Medulla oblongata (tissue), 1 donor: ENCODE measurements around the gene DPY19L2.
A peak's percentile ranks its signal among the peaks of the same experiment; 100 is the strongest.
"Not testable (repeated sequence)": the region's sequence is repeated elsewhere in the genome, so short reads cannot be mapped to it uniquely, and the experiment has no call there.

ENCODE experiments used
- DNase-seq: peaks from one replicate; pipeline ENCODE4 v3.0.0-alpha.2; 2015; ENCODE audit errors: extremely low spot score

Gene DPY19L2

GRCh38 chr12:63668028-63668799 is at the start of gene DPY19L2:
DPY19L2 (minus strand) TSS chr12:63668493; CDS start chr12:63668393, 100 bp downstream.
- peak; percentile 30 for DNase-seq

GRCh38 chr12:63716891-63717290 is 48.6 kb upstream of the DPY19L2 start:
- not testable (repeated sequence) for DNase-seq

- not testable (repeated sequence) for DNase-seq
Observed at GRCh38 chr12:63715107-63715625, 46.9 kb upstream of the DPY19L2 start.

DNA sequence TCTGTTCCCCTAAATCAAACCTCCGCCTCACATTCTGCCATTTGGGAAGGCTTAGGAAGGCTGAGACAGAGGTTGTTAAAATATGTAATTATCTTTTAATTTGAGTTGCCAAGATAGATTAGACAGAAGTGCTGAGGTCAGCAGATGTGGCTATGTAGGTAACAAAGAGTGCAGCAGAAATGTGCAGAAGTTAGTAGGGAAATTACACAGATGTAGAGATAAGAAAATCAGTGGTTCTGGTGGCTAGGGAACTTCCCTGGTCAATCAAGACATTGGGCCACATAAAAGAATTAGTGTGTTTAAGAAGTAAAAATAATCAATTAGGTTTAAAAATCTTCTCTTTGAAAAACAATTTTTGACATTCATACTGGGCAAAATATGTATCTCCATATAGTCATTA is 46.1 kb upstream of the DPY19L2 start:
- not testable (repeated sequence) for DNase-seq

DNA sequence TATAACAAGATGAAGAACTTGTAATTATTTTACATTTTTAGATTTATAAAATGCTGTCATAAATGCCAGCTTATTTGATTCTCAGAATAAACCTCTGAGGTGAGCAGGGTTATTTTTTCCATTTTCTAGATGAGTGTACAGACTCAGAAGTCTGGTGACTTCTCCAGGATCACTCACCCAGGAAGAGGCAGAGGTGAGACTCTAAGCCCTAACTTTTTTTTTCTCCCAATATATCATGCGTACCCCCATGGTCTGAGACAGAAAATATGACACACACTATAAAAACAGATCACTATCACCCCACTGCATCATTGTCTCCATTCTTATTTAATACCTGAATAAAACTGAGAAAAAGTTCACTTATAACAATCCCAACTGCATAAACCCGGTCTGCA is 45.4 kb upstream of the DPY19L2 start:
- DNase-seq, result not testable (repeated sequence)

DNA sequence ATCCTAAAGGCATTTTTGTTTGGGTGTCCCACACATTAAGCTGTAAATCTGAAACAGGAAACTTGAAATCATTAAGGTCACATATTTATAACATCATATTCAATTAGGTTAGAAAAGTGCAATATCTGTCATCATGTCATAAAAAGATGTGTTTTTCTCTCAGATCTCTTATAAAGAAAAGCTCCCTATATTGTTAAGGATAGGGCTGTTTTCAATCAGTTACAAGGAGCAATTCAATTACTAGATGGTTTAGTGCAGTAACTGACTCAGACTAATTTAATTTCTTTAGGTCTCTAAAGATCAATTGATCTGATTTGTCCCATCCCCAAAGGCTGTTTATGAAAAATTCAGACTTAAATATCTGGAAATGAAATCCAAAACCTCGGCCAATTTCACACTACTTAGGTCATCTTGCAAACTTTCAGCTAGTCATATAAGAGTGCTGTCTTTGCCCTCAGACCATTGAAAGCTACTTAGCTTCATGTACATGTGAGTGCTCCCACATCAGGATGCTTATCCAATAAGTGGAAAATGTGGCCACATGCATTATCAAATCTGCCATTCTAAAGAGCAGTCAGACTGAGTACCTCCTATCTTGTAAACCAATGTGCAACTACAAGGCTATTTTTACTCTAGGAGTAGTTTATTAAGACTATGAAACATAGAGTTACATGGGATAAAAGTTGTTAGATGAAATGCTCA is 44.8 kb upstream of the DPY19L2 start:
- not testable (repeated sequence) for DNase-seq

GRCh38 chr12:63712376-63712974 is 44.2 kb upstream of the DPY19L2 start:
- DNase-seq, result not testable (repeated sequence)

DNA sequence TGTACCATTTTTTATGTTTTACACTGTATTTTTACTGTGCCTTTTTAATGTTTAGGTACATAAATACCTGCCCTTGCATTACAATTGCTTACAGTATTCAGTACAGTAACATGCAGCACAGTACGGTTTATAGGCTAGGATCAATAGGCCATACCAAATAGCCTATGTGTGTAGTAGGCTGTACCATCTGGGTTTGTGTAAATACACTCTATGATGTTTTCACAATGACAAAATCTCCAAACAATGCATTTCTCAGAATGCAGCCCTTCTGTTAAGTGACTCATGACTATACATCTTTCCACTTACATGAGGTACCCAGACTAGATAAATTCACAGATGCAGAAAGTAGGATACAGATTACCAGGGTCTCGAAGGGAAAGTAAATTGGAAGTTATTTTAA is 43.0 kb upstream of the DPY19L2 start:
- not testable (repeated sequence) for DNase-seq

DNA sequence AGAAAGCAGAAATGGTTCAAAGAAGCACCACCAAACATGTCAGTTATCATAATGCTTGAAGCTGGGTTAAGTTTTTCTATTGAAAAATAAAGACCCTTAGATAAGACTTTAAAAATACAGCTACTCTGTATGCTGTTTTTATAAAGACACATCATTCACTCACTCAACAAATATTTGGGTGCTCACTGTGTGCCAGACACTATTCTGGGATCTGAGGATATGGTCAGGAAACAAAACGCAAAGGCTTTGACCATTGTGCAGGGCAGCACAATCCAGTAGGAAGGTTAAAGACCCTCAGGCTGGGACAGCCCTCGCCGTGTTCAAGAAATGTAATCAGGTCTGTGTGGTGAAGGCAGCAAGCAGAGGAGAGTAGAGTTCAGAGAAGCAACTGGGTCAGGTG is 38.0 kb upstream of the DPY19L2 start:
- DNase-seq, result no peak

- not testable (repeated sequence) for DNase-seq
Observed at GRCh38 chr12:63699678-63700382, 31.5 kb upstream of the DPY19L2 start.

DNA sequence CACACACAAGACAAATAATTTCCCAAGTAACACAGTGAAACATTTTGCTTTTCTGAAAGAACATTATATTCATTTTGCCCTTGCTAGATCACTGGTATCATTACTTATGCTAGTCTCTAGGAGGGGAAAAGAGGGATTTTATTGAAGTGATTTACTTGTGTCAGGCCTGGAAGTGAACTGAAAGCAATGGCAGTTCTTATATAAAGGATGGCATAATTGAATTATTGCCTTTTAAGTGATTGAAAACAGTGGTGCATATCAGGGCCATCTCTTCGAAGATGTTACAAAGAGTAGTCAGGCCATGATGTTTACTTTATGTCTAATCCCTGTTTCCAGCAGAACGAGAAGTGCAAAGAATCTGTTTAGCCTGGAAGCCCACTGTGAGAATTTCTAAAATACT is 30.7 kb upstream of the DPY19L2 start:
- DNase-seq, result not testable (repeated sequence)

DNA sequence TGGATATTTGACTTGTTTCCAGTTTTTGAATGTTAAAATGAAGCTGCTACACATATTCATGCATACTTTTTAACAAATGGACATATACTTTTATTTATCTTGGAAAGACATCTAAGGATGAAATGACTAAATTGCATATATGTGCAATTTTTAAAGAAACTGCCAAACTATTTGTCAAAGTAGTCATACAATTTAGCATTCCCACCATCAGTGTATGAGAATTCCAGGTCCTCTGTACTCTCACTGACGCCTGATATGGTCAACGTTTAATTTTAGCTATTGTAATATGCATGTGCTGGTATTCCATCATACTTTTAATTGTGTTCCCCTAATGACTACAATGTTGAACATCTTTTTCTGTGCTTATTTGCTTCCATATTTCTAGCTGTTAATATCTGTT is 22.5 kb upstream of the DPY19L2 start:
- not testable (repeated sequence) for DNase-seq

GRCh38 chr12:63689141-63689540 is 20.8 kb upstream of the DPY19L2 start:
- DNase-seq, result not testable (repeated sequence)

GRCh38 chr12:63686623-63687022 is 18.3 kb upstream of the DPY19L2 start:
- not testable (repeated sequence) for DNase-seq

DNA sequence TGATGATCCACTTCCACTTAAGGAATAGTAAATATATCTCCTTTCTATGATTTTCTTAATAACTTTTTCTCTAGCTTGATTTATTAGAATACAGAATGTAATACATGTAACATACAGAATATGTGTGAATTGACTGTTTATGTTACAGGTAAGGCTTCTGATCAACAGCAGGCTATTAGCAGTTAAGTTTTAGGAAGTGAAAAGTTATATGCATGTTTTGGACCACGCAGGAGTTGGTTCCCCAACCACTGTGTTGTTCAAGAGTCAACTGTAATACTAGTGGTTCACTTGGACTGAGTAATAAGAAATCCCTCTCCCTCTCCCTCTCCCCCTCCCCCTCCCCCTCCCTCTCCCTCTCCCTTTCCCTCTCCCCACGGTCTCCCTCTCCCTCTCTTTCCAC is 17.5 kb upstream of the DPY19L2 start:
- DNase-seq, result not testable (repeated sequence)

GRCh38 chr12:63682617-63683016 is 14.3 kb upstream of the DPY19L2 start:
- not testable (repeated sequence) for DNase-seq

DNA sequence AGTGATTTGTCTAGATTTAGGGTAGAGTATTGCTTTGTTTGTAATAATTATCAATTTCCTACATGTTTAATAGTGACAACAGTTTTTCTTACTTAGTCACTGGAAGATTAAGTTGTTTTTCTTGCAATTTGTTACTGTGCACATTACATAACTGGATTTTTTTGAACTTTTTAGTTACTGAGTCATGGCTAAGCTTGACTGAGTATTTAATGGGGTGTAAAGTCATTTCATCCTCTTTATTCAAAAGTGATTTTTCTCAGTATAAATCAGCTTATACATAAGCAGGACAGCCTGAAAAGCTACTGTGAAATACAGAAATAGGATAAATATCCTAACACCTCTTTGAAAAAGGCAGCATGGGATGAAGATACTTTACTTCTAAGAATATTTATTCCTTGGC is 12.5 kb upstream of the DPY19L2 start:
- not testable (repeated sequence) for DNase-seq

DNA sequence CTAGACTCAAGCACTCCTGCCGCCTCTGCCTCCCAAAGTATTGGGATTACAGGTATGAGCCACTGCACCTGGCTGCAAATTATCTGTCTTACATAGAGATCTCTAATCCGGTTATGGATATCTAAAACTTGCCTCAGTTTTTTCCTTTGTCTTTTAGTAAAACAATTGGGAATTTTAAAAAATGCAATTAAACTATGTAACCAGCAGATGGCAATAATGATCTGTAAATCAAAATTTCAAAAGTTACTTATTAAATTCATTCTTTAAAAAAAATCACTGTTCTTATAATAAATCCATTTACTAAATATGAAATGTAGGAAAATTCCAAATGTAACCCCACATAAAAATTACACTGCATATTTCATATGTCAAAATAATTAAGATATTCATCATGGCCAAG is 4.3 kb upstream of the DPY19L2 start:
- DNase-seq, result not testable (repeated sequence)

GRCh38 chr12:63669936-63670335 is 1.6 kb upstream of the DPY19L2 start:
- not testable (repeated sequence) for DNase-seq

- not testable (repeated sequence) for DNase-seq
Observed at GRCh38 chr12:63669427-63669826, 1.1 kb upstream of the DPY19L2 start.

- DNase-seq, result peak; percentile 7
Observed at GRCh38 chr12:63668800-63669365, 590 bp upstream of the DPY19L2 start.
